ENCODE results near the gene PCSK1. TPM values are rescaled to one million over a fixed set of nuclear protein-coding genes. Genes with fewer than 3 reads are reported as not detected.

PCSK1 gene
- total RNA-seq, 1 donor from 2014 or later = 0.38 TPM

DNA sequence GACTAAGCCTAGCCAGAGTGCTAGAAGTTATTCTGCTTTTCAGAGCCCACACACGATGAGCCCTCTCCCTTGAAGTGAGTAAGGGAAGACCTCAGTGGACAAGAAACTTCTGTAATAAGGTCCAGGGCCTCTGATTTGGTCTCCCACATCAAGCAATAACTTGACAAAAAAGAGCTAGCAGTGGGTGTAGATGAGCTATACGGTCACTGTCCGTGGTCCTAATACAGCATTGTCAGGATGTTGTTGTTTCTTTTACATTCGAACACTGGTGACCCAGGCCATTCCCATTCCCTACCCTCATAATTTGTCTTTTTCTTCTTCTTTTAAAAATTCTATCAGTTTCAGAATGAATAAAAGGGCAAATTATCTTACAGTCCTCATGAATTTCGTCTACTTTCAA is 5.2 kb downstream of the PCSK1 start:
- Histone ChIP-seq H3K36me3 (no peaks in the 10 kb centered on the region), H3K27me3 (ENCODE audit: low read depth) (peaks cover 48% of the 10 kb centered on the region), H3K27ac (replicated peaks) (no peak overlapping the region), H3K9me3 (replicated peaks) (no peaks in the 10 kb centered on the region), H3K4me3 (no peak overlapping the region), H3K4me1 (peaks cover 23% of the 10 kb centered on the region)
- TF ChIP-seq, protein P1, sequence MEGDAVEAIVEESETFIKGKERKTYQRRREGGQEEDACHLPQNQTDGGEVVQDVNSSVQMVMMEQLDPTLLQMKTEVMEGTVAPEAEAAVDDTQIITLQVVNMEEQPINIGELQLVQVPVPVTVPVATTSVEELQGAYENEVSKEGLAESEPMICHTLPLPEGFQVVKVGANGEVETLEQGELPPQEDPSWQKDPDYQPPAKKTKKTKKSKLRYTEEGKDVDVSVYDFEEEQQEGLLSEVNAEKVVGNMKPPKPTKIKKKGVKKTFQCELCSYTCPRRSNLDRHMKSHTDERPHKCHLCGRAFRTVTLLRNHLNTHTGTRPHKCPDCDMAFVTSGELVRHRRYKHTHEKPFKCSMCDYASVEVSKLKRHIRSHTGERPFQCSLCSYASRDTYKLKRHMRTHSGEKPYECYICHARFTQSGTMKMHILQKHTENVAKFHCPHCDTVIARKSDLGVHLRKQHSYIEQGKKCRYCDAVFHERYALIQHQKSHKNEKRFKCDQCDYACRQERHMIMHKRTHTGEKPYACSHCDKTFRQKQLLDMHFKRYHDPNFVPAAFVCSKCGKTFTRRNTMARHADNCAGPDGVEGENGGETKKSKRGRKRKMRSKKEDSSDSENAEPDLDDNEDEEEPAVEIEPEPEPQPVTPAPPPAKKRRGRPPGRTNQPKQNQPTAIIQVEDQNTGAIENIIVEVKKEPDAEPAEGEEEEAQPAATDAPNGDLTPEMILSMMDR (IDR thresholded peaks at IDR 0.05; ENCODE audit: borderline replicate concordance) = no peak
- intact Hi-C loops (cut with micrococcal nuclease) = no loop called here
- DNase-seq = no peak

DNA sequence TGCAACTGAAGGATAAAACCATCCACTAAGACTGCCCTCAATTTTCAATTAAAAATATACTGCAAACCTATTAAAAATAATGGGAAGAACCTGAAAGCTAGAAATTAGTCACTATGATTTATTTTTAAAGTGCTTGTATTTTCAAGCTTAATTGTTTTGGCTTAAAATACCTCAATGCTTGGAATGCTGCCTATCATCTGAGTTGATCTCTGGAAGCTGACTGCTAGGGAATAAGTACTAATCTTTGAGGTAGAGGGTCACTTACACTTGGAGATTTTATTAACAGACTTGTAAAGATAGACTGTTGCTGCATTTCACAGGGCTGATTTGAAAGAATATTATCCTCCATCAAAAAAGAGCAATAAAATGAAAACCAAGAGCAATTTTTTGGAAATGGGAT is 6.2 kb downstream of the PCSK1 start:
- H3K36me3 ChIP-seq = no peaks in the 10 kb centered on the region
- no peak overlapping the region for H3K4me3 ChIP-seq
- intact Hi-C loops (cut with micrococcal nuclease) = no loop called here
- no peak overlapping the region for H3K27ac ChIP-seq (replicated peaks)
- H3K27me3 ChIP-seq (ENCODE audit: low read depth) = peaks cover 38% of the 10 kb centered on the region
- H3K4me1 ChIP-seq = peaks cover 13% of the 10 kb centered on the region
- no peaks in the 10 kb centered on the region for H3K9me3 ChIP-seq (replicated peaks)
- no peak for DNase-seq
- TF ChIP-seq, protein P1 (IDR thresholded peaks at IDR 0.05; ENCODE audit: borderline replicate concordance) = no peak

DNA sequence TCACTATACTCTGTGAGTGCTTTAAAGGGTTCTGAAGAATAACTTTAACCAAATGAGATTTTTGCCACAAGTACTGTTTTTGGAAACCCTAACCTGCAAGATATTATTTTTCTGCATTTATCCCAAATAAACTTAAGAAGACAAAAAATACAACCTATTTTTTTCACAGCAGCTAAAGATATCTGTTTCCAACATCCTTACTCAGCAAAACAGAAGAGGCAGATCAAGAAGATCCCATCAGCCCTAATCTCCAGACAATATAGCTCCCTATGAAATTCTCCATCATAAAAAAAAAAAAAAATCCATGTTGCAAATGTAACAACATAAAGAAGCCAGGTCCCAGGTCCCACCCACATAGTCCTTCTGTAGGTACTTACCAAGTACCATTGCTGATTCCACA is 7.6 kb downstream of the PCSK1 start:
- intact Hi-C loops (cut with micrococcal nuclease) = no loop called here
- no peaks in the 10 kb centered on the region for H3K36me3 ChIP-seq
- no peak for DNase-seq

DNA sequence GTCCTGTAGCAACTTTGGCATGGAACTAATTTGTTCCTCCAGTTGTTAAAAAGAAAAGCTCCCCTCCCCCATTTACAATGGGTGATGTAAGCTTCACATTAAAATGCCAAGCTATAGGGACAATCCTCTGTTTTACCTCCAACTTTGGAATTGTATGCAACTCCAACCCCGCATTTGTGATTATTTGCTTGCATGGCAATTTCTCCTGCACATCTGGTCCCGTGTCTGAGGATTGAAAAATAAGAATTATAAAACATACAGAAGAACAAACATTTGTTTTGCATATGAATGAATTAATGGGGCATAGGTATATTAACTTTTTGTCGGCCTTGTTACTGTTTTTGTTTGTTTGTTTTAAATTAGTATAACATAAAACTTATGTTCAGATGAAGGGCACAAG is 17.2 kb downstream of the PCSK1 start:
- TF ChIP-seq, protein P1 (IDR thresholded peaks at IDR 0.05; ENCODE audit: borderline replicate concordance) = no peak
- no peaks in the 10 kb centered on the region for H3K27me3 ChIP-seq (ENCODE audit: low read depth)
- H3K4me3 ChIP-seq = no peak overlapping the region
- peaks cover 8% of the 10 kb centered on the region for H3K4me1 ChIP-seq
- no peak for DNase-seq
- no peaks in the 10 kb centered on the region for H3K36me3 ChIP-seq
- intact Hi-C loops (cut with micrococcal nuclease) = no loop called here
- H3K27ac ChIP-seq (replicated peaks) = no peak overlapping the region
- H3K9me3 ChIP-seq (replicated peaks) = no peaks in the 10 kb centered on the region

More for the DNA sequence above, 7.6 kb downstream of the PCSK1 start:
- Histone ChIP-seq H3K9me3 (replicated peaks) (no peaks in the 10 kb centered on the region), H3K4me1 (peaks cover 4% of the 10 kb centered on the region), H3K27ac (replicated peaks) (no peak overlapping the region), H3K27me3 (ENCODE audit: low read depth) (peaks cover 24% of the 10 kb centered on the region), H3K4me3 (no peak overlapping the region)
- TF ChIP-seq, protein P1 (IDR thresholded peaks at IDR 0.05; ENCODE audit: borderline replicate concordance) = no peak

DNA sequence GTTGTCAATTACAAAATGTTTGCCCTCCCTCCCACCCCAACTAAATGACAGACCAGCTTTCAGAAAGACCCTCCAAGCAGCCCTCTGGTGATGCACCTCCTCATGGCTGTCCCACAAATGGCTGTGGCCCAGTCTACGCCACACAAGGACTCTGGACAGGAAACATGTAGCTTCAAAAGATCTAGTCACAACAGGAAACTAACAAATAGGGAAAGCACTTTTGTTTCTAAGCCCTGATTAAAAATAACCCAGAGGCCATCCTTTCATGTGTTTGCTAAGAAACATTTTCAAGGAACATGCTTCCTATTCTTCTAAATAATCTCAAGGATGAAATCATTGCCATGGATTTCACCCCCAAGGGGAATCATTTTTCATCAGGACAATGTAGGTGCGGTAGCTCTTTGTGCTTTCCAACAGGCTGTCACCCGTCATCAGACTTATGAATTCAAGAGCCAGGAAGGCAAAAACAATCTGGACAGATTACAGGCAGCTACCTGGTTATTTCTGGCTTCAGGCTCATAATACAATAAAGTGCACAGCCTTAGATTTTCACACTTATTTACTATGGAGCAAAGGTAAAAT is 20.1 kb downstream of the PCSK1 start:
- DNase-seq = no peak
- TF ChIP-seq, protein P1 (IDR thresholded peaks at IDR 0.05; ENCODE audit: borderline replicate concordance) = no peak
- no peaks in the 10 kb centered on the region for H3K27me3 ChIP-seq (ENCODE audit: low read depth)

More for the DNA sequence above, 20.1 kb downstream of the PCSK1 start:
- Histone ChIP-seq H3K36me3 (no peaks in the 10 kb centered on the region), H3K27ac (replicated peaks) (no peak overlapping the region), H3K4me3 (no peak overlapping the region), H3K4me1 (peaks cover 8% of the 10 kb centered on the region), H3K9me3 (replicated peaks) (no peaks in the 10 kb centered on the region)
- intact Hi-C loops (cut with micrococcal nuclease) = no loop called here

All from left ventricle myocardium inferior (tissue), 1 donor.